Stimulated activated CD8-positive, alpha-beta memory T cell treated with anti-CD3 and anti-CD28 coated beads, Interleukin-2, amount 100 ng/mL, for 1 hour (primary cell): Measurements from ENCODE around the gene IL20.
"Not testable (repeated sequence)": the region's sequence is repeated elsewhere in the genome, so short reads cannot be mapped to it uniquely, and the experiment has no call there.

Source experiments
- DNase-seq, 2 donors: peaks; one replicate each; pipeline ENCODE4 v3.0.0-alpha.2; 2020; ENCODE audit warnings: low read depth in 2 of 2

Gene IL20

DNA sequence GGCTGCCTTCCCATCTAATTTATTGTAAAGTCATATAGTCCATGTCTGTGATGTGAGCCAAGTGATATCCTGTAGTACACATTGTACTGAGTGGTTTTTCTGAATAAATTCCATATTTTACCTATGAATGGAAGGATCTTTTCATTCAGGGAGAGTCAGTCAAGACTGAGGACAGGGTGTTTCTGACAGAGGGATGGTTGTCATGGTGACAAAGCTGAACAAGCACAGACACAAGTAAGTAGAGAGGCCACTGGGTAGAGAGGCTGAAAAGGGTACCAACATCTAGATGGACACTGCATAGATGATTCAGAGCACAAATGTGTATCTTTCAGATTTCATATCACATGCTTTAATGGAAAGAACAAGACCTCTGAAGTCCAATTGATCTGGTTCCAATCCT is 22.6 kb upstream of the IL20 start:
- DNase-seq: no peak

DNA sequence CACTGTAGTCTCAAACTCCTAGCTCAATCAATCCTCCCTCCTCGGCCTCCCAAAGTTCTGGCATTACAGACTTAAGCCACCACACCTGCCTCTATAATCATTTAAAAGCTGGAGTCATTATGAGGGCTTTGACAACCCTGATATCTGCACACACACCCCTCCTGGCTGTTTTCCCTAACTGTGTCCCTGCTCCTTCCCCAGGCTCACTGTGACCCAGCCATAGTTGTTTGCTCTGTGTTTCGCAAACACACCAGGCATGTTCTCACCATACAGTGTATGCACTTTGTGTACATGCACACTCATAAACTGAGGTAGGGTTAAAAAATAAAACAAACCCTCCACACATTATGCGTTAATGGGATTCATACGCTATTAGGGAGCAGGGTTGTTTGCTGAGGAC is 21.8 kb upstream of the IL20 start:
- DNase-seq: no peak

DNA sequence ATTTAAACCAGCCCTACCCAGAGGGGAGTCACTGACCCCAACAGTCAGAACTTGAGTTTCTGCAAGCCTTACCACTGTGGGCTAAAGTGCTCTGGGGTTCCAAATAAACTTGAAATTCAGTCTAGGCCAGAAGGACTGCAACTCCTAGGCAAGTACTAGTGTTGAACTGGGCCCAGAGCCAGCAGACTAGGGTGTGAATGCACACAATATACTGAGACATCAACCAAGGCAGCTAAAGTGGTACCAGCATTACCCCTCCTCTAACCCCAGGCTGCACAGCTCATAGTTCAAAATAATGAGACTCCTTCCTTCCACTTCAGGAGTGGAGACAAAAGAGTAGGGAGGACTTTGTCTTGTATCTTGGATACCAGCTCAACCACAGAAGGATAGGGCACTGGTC is 18.9 kb upstream of the IL20 start:
- DNase-seq: no peak

DNA sequence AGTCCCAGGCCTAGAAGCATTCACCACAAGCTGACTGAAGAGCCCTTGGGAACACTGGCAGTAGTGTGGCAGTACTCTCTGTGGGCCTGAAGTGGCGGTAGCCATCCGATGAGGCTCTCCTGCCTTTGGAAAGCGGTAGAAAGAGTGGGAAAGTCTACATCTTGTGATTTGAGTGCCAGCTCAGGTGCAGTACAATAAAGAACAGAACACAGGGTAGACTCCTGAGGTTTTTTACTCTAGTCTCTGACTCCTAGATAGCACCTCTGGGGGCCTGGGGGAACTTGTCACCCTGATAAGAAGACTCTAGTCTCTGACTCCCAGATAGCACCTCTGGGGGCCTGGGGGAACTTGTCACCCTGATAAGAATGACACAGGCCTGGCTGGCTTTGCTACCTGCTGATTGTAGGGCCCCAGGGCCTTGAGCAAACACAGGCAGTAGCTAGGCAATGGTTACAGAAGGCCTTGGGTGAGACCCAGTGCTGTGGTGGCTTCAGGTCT is 18.0 kb upstream of the IL20 start:
- DNase-seq: no peak

DNA sequence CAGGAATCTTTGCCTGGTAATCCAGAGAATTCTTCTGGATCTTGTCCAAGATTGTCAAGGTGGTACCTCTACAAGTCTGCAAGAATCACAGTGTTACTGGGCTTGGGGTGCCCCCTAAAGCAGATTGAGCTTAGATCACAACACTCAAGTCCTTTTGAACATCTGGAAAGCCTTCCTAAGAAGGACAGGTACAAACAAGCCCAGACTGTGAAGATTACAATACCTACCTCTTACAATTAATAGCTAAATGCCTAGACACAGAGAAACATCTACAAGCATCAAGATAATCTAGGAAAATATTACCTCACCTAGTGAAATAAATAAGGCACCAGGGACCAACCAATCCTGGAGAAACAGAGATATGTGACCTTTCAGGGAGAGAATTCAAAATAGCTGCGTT is 17.5 kb upstream of the IL20 start:
- no peak for DNase-seq

DNA sequence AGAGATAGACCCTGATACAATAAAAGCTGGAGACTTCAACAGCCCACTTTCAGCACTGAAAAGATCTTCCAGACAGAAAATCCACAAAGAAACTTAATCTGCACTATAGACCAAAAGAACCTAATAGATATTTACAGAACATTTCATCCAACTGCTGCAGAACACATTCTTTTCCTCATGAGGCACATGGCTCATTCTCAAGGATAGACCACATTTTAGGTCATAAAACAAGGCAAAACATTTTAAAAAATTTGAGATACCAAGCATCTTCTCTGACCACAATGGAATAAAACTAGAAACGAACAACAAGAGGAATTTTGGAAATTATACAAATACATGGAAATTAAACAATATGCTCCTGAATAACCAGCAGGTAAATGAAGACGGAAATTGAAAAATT is 15.0 kb upstream of the IL20 start:
- no peak for DNase-seq

DNA sequence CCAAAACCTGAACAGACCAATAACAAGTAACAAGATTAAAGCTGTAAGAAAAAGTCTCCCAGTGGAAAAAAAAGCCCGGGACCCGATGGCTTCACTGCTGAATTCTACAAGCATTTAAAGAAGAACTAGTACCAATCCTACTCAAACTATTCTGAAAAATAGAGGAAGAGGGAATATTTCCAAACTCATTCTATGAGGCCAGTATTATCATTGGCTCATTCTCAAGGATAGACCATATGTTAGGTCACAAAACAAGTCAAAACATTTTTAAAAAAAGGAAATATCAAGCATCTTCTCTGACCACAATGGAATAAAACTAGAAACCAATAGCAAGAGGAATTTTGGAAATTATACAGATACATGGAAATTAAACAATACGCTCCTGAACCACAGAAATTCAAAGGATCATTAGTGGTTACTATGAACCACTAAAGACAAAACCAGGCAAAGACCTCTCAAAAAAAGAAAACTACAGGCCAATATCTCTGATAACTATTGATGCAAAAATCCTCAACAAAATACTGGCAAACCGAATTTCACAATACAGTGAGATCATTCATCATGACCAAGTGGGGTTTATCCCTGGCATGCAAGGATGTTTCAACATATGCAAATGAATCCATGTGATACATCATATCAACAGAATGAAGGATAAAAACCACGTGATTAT is 13.9 kb upstream of the IL20 start:
- DNase-seq: no peak

DNA sequence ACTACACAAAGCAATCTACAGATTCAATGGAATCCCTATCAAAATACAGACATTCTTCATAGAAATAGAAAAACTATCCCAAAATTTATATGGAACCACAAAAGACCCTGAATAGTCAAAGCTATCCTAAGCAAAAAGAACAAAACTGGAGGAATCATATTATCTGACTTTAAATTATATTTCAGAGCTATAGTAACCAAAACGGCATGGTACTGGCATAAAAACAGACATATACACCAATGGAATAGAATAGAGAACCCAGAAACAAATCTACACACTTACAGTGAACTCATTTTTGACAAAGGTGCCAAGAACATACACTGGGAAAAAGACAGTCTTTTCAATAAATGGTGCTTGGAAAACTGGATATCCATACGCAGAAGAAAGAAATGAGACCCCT is 12.8 kb upstream of the IL20 start:
- DNase-seq: not testable (repeated sequence)

DNA sequence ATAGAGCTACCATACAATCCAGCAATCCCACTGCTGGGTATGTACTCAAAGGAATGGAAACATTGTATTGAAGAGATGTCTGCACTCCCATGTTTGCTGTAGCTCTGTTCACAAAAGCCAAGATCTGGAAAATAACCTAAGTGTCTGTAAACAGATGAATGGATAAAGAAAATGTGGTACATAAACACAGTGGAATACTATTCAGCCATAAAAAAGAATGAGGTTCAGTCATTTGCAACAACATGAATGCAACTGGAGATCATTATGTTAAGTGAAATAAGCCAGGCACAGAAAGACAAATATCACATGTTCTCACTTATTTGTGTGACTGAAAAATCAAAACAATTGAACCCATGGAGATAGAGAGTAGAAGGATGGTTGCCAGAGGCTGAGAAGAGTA is 11.7 kb upstream of the IL20 start:
- not testable (repeated sequence) for DNase-seq

DNA sequence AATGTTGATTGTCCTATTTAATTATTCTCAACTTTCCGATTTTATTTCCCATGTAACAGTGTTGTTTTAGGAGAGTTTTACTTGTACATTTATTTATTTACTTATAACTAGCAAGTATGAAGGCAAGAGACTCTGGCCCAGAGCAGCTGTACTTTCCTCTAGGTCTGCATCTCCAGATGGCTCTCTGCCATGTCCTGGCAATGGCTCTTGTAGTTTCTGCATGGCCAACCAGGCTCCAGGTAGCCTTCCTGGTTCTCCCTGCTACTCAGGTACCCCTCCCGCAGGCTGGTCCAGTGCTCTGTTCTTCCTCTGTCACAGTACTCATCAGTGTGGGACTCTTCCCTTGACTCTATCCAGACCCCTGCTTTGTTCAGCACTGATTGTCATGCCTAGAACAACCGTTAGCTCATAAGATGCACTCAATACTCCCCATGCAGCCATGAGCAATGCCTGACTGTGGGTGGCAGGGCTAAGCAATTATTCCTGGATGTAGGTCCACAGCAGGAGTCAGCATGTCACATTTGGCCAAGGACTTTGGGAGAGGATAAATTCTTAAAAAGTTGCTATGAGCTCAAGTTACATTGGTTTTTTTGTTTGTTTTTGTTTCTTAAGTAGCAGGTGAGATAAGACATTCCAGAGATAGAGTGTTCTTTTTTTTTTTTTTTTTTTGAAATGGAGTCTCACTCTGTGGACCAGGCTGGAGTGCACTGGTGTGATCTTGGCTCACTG is 10.9 kb upstream of the IL20 start:
- no peak for DNase-seq

DNA sequence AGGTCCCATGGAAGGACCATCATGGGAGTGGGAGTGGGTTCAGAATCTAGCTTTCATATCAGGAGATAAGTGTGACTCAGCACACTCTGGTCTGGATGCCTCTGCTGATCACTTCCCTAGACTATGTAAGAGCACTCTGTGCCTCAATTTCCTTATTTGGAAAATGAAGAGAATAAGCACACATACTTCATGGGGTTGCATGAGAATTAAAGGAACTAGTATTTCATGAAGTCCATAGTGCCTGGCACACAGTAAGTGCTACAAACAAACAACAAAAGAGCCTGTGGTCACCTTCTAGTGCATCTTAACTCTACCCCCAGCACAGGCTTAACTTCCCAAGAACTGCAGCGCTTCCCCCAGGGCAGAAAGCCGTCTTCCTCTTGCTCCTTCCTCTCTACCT is 9.6 kb upstream of the IL20 start:
- no peak for DNase-seq

DNA sequence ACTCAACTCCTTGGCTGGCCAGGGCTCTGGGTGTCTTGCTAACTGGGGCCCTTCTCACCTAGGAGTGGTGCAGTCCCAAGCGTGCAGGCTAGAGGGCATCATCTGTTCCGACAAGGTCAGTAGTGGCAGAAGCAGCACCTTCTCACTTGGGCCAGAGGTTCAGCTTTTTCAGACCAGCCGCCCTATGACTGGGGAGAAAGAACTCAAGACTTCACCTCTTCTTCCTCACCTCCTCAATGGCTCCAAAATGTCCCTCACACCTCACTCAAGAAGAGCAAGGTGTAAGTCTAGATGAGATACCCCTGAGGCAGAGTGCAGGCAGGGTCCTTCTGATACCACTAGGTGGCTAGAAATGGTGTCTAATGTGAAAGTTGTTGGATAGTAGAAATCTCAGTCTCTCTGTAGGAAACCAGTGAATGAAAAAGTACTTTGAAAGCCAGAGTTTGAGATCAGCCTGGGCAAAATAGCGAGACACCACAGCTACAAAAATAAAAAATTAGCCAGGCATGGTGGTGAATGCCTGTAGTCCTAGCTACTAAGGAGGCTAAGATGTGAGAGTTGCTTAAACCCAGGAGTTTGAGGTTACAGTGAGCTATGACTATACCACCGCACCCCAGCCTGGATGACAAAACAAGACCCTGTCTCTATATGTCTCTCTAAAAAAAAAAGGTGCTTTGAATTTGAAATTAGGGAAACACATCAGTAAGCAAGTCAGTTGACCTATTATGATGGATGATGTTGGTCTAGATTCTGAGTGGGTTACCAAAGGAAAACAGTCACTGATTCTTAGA is 8.6 kb upstream of the IL20 start:
- DNase-seq: no peak

DNA sequence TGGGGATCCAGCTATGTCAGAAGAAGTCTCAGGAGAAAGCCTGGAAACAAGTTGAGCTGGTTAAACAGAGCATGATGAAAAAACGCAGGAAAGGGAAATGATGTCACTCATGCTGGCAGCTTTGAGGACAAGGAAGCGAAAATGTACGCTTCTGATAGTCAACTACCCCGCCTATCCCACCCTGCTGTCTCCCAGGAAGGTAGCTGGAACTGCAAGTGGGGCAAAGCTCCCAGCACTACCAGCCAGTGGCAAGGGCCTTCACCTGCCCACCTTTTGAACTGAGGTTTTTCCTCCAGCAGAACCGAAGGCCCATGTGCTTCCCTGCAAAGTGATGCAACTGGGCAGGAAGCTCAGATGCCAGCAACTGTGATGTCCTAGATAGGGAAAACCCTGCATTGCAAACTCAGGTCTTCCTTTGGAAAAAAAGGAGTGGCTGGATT is 6.3 kb upstream of the IL20 start:
- DNase-seq: no peak

DNA sequence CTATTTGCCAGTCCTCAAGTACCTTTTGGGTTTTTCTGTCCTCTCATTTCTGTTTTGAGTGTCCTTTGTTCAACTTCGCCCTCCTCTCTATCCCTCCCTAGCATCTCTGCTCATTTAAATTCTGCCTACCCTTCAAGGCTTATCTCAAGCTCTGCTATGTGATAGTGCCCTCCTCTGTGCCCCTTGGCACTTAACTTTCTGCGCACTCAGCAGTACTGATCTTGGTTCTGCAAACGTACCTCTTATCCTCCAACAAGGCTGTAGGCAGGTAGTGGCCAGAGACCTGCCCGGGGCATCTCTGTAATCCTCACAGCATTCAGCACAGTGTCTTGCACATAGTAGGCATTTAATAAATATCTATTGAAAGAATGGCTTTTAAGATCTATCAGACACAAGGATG is 5.3 kb upstream of the IL20 start:
- DNase-seq: no peak

DNA sequence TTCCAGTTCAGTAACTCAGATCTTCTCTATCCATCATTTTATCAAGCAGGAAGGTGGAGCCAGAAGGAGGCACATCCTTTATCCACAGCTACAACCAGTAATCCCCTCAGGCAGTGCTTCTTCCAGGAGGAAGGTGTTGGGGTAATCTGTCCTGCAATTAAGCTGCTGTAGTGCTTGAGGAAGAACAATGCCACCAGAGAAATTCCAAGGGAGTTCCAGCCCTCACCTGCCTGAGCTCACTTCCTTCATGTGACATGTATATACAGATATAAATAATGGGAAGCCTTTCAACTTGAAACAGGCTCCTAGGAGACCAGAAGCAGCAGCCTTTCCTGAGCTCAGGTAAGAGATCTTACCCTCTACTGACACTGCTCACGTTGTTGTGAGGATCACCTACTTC is 2.2 kb upstream of the IL20 start:
- no peak for DNase-seq

DNA sequence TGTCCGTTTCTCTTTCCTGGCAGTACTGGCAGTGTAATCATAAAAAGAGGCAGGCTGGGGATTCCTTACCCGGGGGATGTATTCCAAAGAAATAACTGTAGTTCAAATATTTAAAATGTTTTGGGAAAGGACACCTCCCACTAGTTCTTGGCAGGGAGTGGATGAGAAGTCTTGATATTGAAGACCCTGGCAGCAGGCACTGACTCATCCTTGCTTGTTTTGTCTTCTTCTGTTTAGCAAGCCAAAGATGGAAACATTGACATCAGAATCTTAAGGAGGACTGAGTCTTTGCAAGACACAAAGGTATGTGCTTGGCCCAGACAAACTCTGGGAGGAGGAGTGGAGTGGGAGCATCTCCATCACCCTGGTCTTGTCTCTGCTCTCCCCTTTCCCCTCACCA is 639 bp downstream of the IL20 start:
- no peak for DNase-seq

DNA sequence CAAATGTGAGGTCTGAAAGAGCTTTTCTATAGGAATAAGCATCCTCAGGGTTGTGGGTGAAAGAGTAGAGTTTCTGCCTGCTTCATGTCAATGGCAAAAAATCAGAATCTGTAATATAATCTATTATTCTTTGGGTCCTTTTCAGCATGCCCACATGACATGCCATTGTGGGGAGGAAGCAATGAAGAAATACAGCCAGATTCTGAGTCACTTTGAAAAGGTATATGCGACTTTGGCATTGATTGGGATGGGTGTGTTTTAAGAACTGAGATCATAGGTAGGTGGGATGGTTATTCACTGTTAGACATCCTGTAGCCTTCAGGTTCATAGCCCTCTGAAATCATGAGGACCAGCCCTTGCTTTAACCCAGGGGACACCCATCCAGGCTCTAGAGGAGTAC is 1.8 kb downstream of the IL20 start:
- no peak for DNase-seq

DNA sequence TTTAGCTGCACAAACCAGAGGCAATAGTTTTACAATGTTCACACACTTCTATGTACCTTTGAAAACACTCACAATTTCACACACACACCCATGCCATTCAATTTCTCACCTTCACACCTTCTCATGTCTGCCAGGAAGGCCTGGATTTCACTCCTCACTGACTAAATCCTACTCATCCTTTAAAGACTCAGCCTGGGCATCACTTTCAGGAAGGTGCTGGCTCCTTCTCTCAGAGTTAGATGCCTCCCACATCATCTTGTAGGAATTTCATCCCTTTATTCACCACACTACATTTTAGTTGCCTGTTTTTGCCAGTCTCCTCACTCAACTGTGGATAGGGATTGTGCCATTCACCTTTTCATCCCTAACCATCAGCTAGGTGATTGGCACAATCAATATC is 2.3 kb downstream of the IL20 start:
- no peak for DNase-seq

DNA sequence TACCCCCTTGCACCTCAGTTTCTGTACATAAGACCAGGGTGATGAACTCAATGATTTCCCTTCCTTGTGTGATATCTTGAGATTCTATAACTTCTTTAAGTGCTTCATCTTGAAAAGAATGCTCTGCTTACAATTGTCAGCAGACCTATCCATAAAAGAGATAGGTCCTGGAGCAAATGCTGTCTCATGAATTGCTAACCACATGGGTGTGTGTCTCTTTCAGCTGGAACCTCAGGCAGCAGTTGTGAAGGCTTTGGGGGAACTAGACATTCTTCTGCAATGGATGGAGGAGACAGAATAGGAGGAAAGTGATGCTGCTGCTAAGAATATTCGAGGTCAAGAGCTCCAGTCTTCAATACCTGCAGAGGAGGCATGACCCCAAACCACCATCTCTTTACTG is 2.8 kb downstream of the IL20 start:
- DNase-seq: no peak

DNA sequence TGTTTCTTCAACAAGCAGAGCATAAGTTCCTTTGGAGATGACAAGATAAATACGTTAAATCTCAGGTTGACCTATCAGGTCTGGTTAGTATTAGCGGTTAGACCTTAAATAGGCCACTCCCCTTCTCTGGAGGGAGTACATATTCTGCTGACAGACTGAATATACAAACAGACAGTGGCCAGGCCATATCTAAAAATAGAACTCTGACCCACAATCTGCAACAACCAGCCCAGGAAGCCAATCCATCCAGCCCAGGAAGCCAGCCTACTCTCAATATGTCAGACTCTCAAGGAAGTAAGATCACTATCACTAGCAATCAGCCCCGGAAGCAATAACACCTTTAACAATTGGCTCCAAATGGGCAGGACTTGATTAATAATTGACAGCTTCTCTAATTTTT is 6.7 kb downstream of the IL20 start:
- DNase-seq: no peak

DNA sequence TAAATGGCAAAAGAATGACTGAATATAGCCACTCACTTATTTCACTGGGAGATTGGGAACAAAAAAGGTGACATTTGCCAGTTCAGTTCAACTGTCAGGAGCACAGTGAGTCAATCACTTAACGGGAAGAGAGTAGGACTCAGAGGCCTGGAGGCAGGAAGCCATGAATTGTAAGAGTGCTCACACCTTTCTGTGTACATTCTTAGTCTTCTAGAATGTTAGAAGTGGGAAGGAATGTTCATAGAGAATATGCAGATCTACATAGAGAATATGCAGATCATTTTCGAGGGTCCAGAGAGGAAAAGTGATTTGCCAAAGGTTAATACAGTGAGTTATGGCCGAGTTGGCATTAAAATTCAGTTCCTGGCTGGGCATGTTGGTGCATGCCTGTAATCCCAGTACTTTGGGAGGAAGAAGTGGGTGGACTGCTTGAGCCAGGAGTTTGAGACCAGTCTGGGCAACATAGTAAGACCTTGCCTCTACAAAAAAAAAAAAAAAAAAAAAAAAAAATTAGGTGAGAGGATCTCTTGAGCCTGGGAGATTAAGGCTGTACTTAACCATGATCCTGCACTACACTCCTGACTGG is 8.3 kb downstream of the IL20 start:
- no peak for DNase-seq

DNA sequence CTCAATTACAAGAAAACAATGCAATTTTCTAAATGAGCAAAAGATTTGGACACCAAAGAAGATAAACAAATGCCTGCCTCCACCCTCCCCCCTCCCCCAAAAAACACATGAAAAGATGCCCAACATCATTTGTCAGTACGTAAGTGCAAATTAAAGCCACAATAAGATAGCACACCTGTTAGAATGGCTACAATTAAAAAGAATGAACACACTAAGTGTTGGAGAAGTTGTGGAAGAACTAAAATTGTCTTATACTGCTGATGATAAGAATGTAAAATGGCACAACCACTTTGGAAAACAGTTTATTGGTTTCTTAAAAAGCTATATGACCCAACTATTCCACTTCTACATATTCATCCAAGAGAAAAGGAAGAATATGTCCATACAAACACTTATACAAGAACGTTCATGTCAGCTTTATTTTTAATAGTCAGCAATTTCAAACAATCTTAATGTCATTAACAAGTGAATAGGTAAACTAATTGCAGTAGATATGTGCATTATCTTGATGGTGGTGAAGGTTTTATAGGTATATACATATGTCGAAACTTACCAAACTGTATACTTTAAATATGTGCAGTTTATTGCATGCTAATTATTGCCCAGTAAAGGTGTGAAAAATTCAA is 10.4 kb downstream of the IL20 start:
- no peak for DNase-seq
